Measurements from ENCODE around the gene ALDH2.

DNA sequence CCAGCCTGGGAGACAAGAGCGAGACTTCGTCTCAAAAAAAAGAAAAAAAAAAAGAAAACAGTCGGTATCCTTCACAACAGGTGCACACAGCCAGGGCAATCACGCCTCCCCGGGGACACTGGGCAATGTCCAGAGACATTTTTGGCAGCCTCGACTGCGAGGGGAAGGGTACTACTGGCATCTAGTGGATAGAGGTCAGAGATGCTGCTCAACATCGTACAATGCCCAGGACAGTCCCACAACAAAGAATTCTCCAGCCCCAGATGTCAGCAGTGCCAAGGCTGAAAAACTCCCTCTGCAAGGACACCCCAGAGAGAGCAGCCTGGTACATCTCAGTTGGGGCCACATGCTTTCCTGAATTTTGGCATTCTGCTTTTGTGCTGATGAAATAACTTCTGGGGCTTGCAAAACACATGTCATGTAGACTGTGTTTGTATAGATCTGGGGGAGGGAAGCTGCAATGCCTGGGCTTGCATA, 21.5 kb downstream of the ALDH2 start:
- TF ChIP-seq, protein P1, sequence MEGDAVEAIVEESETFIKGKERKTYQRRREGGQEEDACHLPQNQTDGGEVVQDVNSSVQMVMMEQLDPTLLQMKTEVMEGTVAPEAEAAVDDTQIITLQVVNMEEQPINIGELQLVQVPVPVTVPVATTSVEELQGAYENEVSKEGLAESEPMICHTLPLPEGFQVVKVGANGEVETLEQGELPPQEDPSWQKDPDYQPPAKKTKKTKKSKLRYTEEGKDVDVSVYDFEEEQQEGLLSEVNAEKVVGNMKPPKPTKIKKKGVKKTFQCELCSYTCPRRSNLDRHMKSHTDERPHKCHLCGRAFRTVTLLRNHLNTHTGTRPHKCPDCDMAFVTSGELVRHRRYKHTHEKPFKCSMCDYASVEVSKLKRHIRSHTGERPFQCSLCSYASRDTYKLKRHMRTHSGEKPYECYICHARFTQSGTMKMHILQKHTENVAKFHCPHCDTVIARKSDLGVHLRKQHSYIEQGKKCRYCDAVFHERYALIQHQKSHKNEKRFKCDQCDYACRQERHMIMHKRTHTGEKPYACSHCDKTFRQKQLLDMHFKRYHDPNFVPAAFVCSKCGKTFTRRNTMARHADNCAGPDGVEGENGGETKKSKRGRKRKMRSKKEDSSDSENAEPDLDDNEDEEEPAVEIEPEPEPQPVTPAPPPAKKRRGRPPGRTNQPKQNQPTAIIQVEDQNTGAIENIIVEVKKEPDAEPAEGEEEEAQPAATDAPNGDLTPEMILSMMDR (optimal IDR thresholded peaks at IDR 0.05 in 1 of 3, IDR thresholded peaks at IDR 0.05 in 1 of 3, conservative IDR thresholded peaks at IDR 0.05 in 1 of 3; ENCODE audit: extremely low read depth in 1 of 3, insufficient read depth in 2 of 3, low read length in 3 of 3) = peak in 2 of 3 experiments; percentile 16 to 50
- no peak for TF ChIP-seq EZH2 (IDR thresholded peaks at IDR 0.05; ENCODE audit: low read length)

Measured in keratinocyte (primary cell).